Natural killer cell treated with Interleukin-12 subunit alpha and Interleukin-12 subunit beta and Interleukin-15 and Interleukin-18, amount 100 ng/mL, for 72 hours (primary cell): ENCODE results near the gene COPE. TPM values are rescaled to one million over a fixed set of nuclear protein-coding genes. Genes with fewer than 3 reads are reported as not detected.
"Not testable (repeated sequence)": the region's sequence is repeated elsewhere in the genome, so short reads cannot be mapped to it uniquely, and the experiment has no call there.

Source experiments
- ATAC-seq, 2 donors: fragments of 150-1000 bp; cut with Tn5 transposase in 1 of 2; sonication (Bioruptor Pico), chemical (Tn5 transposase) in 1 of 2; 2 replicates each; pipeline ENCODE4 v1.10.0; 2021
- DNase-seq: peaks from one replicate; pipeline ENCODE4 v3.0.0; 2022; ENCODE audit warnings: low spot score
- H3K27ac Mint-ChIP-seq, 2 donors: 1 replicate in 1 of 2; 2 replicates in 1 of 2; pipeline ENCODE4 v1.8.0; 2022; ENCODE audit warnings: mixed read lengths in 2 of 2, mild to moderate bottlenecking in 1 of 2, moderate library complexity in 1 of 2
- H3K27me3 Mint-ChIP-seq, 2 donors: 1 replicate in 1 of 2; 2 replicates in 1 of 2; pipeline ENCODE4 v1.8.0; 2022; ENCODE audit warnings: mixed read lengths in 2 of 2
- H3K36me3 Mint-ChIP-seq: one replicate; pipeline ENCODE4 v1.8.0; 2022; ENCODE audit warnings: mixed read lengths
- H3K4me1 Mint-ChIP-seq, 2 donors: 1 replicate in 1 of 2; 2 replicates in 1 of 2; pipeline ENCODE4 v1.8.0; 2022; ENCODE audit warnings: low read depth in 2 of 2, mixed read lengths in 2 of 2, mild to moderate bottlenecking in 1 of 2
- H3K4me3 Mint-ChIP-seq: one replicate; pipeline ENCODE4 v1.8.0; 2022; ENCODE audit warnings: mixed read lengths
- H3K9me3 Mint-ChIP-seq: 2 replicates; pipeline ENCODE4 v1.8.0; 2022; ENCODE audit warnings: mixed read lengths
- total RNA-seq, 2 donors: library from RNA; stranded (reverse); gene quantifications; one replicate each; pipeline ENCODE4 v1.2.3, GENCODE V29; 2022

Gene COPE
- total RNA-seq, 2 donors from 2014 or later, result 204 to 275 TPM

DNA sequence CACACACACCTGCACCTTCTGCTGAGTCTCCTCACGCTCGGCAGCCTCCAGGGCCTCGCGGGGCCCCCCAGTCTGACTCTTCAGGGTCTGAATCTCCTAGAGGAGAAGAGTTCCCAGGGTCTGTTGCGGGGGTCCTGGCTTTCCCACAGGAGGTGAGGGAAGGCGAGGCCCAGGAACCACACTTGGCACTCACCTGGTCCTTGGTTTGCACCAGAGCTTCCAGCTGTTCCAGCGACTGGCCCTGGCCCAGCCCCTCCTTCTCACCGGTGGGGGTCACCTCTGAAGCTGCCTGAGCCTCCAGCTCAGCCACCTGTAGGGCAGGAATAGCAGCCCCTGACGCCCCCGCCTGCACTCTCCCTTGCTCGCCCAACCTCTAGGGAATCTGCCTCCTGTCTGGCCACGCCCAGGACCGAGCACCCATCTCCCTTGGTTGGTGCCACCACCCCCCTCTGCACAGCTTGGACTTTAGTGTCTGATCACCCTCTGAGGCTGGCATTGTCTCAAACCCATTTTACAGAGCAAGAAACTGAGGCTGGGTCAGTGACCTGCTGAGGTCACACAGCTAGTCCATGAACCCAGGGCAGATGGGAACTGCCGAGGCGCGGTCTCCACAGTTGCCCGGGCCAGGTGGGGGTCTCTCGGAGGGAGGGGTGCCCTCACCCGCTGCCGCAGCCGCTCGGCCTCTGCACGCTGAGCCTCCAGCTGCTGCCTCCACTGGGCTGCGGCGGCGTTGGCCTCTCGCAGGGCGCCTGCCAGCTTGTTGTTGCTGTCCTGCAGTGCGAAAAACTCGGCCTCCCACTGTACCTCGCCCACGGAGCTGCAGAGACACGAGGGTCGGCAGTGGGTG lies 12.4 kb upstream of the COPE start:
- Mint-ChIP-seq H3K36me3 (no peaks in the 10 kb centered on the region), H3K27ac (no peak overlapping the region), H3K4me3 (no peak overlapping the region), H3K27me3 (peaks cover 0 to 6% of the 10 kb centered on the region in 2 donors), H3K9me3 (no peaks in the 10 kb centered on the region), H3K4me1 (peaks cover 0 to 3% of the 10 kb centered on the region in 2 donors)
- ATAC-seq (no peak), DNase-seq (no peak)

DNA sequence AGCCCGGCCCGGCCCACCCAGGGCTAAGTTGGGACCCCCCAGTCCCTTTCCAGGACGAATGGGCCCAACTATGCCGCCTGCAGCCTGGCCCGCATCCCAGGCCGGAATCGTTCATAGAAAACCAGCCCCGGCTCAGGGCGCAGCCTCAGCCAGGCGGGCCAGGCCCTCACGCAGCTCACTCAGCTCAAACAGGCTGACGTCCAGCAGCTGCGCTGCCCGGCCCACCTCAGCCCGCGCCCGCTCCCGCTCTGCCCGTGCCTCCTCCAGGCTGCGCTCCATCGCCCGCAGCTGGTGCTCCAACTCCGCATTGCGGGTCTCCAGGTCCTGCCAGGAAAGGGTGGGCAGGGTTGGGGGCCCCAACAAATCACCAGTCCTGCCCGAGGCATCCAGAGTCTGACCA lies 10.1 kb upstream of the COPE start:
- DNase-seq, result no peak
- peaks cover 0 to 6% of the 10 kb centered on the region in 2 donors for H3K4me1 Mint-ChIP-seq
- H3K9me3 Mint-ChIP-seq, result no peaks in the 10 kb centered on the region
- no peaks in the 10 kb centered on the region for H3K36me3 Mint-ChIP-seq
- H3K27ac Mint-ChIP-seq, result no peak overlapping the region
- ATAC-seq, result no peak
- peaks cover 0 to 5% of the 10 kb centered on the region in 2 donors for H3K27me3 Mint-ChIP-seq
- H3K4me3 Mint-ChIP-seq, result no peak overlapping the region

DNA sequence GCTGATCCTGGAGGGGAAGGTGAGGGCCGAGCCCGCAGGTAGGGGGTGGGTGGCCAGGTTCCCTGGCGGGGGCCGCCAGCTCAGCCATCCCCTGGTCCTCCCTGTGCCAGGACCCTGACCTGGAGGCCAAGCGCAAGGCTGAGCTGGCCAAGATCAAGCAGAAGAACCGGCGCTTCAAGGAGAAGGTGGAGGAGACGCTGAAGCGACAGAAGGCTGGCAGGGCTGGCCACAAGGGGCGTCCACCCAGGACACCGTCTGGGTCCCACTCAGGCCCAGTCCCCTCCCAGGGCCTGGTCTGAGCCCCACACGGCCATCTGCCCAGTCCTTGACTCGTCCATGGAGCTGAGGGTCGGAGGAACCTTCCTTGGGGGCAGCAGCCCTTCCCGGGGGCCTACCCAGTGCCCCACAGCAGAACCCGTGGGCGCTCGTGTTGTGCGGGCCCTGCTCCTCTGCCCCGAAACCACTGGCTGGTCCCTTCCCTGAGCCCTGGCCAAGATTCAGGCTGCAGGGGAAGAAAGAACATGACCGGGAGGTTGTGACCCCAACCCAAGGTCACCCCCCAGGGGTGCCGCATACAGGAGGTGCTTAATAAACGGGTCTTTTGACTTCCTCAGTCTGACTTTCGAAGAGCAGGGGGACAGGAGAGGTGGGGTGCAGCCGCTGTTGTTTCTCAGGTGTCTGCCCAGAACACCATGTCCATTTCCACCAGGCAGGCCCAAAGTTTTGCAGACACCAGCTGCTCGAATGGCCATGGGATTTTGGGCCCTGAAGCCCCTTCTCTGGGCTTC lies 9.0 kb upstream of the COPE start:
- H3K36me3 Mint-ChIP-seq, result no peaks in the 10 kb centered on the region
- no peak for DNase-seq
- no peak overlapping the region for H3K4me3 Mint-ChIP-seq
- ATAC-seq, result no peak
- H3K4me1 Mint-ChIP-seq, result peaks cover 0 to 6% of the 10 kb centered on the region in 2 donors
- H3K27me3 Mint-ChIP-seq, result no peaks in the 10 kb centered on the region
- H3K27ac Mint-ChIP-seq, result no peak overlapping the region
- H3K9me3 Mint-ChIP-seq, result no peaks in the 10 kb centered on the region

DNA sequence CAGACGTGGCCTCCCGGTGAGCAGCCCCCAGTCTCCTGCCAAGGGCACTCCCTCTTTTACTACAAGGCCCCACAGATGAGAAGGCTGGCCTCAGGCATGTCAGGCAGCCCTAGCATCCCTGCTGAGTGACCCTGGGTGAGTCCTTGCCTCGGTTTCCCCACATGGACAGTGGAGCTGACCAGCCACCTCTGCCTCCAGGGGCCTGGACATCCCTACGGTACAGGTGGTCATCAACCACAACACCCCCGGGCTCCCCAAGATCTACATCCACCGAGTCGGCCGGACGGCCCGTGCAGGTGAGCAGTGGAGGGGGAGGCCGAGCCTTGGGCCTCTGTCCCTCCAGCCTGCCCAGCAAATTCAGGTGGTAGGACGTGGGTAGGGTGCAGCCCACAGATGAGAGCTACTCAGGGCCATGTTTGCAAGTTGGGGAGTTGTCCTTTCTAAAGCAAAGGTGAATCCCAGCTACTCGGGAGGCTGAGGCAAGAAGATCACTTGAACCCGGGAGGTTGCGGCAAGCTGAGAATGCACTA lies 5.6 kb upstream of the COPE start:
- Mint-ChIP-seq H3K9me3 (no peaks in the 10 kb centered on the region), H3K27ac (no peak overlapping the region), H3K36me3 (no peaks in the 10 kb centered on the region), H3K4me3 (no peak overlapping the region), H3K4me1 (peaks cover 12% of the 10 kb centered on the region in 2 donors), H3K27me3 (no peaks in the 10 kb centered on the region)
- ATAC-seq, result no peak
- DNase-seq, result no peak

DNA sequence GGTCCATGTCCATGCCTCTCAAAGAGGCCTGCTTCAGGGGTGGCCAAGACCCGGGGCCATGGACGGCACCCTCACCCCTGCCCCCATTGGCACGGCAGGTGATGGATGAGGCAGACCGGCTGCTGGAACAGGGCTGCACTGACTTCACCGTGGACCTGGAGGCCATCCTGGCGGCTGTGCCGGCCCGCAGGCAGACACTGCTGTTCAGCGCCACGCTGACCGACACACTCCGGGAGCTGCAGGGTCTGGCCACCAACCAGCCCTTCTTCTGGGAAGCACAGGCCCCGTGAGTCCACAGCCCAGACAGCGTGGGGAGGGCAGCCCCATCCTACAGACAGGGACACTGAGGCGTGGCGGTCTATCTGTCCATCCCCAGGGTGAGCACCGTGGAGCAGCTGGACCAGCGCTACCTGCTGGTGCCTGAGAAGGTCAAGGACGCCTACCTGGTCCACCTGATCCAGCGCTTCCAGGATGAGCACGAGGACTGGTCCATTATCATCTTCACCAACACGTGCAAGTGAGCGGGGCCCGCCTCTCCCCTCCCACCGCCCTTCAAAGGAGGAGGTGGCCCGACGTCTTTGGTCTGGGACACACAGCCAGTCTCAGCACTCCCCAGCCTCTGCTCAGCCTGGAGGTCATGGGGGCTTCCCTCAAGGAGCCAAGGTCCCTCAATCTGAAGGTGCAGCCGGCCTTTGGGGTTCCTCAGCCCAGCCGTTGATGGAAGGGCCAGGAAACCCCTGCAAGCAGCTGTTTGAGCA lies 3.2 kb upstream of the COPE start:
- no peak overlapping the region for H3K27ac Mint-ChIP-seq
- H3K4me1 Mint-ChIP-seq, result peaks cover 23 to 27% of the 10 kb centered on the region in 2 donors
- no peak overlapping the region for H3K4me3 Mint-ChIP-seq
- H3K36me3 Mint-ChIP-seq, result no peaks in the 10 kb centered on the region
- H3K9me3 Mint-ChIP-seq, result no peaks in the 10 kb centered on the region
- DNase-seq (no peak), ATAC-seq (no peak)
- H3K27me3 Mint-ChIP-seq, result no peaks in the 10 kb centered on the region

DNA sequence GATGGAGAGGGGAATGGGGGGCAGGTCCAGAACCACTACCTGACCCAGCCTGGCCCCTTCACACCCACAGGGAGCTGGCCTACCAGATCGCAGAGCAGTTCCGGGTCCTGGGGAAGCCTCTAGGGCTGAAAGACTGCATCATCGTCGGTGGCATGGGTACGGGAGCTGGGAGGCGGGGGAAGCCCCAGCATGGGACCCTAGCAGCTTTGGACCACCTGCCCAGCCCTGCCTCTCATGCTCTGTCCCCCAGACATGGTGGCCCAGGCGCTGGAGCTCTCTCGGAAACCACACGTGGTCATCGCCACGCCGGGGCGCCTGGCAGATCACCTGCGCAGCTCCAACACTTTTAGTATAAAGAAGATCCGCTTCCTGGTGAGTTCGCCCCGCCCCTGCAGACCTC lies 2.4 kb upstream of the COPE start:
- H3K36me3 Mint-ChIP-seq, result no peaks in the 10 kb centered on the region

DNA sequence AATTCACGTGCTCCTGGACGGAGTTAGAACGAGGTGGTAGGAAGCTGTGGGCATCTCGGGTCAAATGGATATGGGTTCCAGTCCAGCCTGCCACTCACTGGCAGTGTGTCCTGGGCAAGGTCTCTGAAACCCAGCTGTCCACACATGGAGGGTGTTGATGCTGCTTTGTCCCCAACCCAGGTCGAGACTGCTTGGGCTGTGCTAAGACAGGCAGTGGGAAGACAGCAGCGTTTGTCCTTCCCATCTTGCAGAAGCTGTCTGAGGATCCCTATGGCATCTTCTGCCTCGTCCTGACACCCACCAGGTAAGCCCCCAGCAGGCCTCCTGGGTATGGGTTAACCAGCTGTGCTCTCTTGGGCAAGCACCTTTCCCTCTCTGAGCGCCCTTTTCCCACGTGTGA lies 1.2 kb upstream of the COPE start:
- ATAC-seq, result no peak
- H3K9me3 Mint-ChIP-seq, result no peaks in the 10 kb centered on the region
- peaks cover 28 to 34% of the 10 kb centered on the region in 2 donors for H3K4me1 Mint-ChIP-seq
- no peaks in the 10 kb centered on the region for H3K36me3 Mint-ChIP-seq
- H3K27me3 Mint-ChIP-seq, result no peaks in the 10 kb centered on the region
- peak overlapping the region; percentile 91 to 92 for H3K27ac Mint-ChIP-seq
- no peak for DNase-seq
- H3K4me3 Mint-ChIP-seq, result peak overlapping the region; percentile 98

More for the DNA sequence above, 2.4 kb upstream of the COPE start:
- DNase-seq (no peak), ATAC-seq (no peak)
- H3K27me3 Mint-ChIP-seq, result no peaks in the 10 kb centered on the region
- H3K9me3 Mint-ChIP-seq, result no peaks in the 10 kb centered on the region
- H3K4me1 Mint-ChIP-seq, result peaks cover 28 to 34% of the 10 kb centered on the region in 2 donors
- peak overlapping the region in 1 of 2 donors; percentile 72 for H3K27ac Mint-ChIP-seq
- H3K4me3 Mint-ChIP-seq, result peak overlapping the region; percentile 98

DNA sequence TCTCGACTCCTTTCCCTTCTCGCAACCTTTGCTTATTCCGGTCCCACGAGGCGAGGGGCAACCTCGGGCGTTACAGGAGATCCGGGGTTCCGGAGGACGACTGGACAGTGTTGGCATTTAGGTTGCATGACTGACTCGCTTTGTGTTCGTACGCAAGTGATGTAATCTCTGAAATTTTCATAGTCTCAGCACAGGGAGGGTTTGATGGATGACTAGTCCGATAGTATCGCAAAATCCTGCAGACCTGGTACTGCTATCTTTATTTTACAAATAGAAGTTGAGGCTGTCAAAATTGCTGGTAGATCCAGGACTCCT lies 670 bp upstream of the COPE start:
- Mint-ChIP-seq H3K36me3 (no peaks in the 10 kb centered on the region), H3K4me1 (peaks cover 30 to 34% of the 10 kb centered on the region in 2 donors)

DNA sequence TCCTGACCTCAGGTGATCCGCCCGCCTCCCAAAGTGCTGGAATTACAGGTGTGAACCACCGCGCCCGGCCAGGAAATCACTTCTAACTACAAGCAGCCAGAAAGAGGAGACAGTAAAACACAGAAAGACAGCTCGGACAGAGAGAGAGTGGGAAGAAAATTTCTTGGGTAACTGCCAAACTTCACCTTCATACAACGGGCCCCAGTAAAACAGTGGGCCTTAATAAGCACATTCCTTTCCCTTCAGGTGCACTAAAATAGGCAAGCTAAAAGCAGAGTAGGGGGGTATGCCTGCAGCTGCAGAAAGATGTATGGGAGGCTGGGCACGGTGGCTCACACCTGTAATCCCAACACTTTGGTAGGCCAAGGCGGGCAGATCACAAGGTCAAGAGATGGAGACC lies 1.6 kb downstream of the COPE start:
- DNase-seq, ATAC-seq, H3K36me3 Mint-ChIP-seq, H3K27me3 Mint-ChIP-seq, H3K9me3 Mint-ChIP-seq: not testable (repeated sequence)
- H3K4me3 Mint-ChIP-seq, result peak overlapping the region; percentile 98
- peak overlapping the region; percentile 39 to 91 for H3K27ac Mint-ChIP-seq
- peaks cover 38 to 43% of the 10 kb centered on the region in 2 donors for H3K4me1 Mint-ChIP-seq

More for the DNA sequence above, 670 bp upstream of the COPE start:
- Mint-ChIP-seq H3K9me3 (no peaks in the 10 kb centered on the region), H3K4me3 (peak overlapping the region; percentile 98), H3K27me3 (no peaks in the 10 kb centered on the region), H3K27ac (peak overlapping the region; percentile 91 to 92)
- ATAC-seq (no peak), DNase-seq (no peak)

DNA sequence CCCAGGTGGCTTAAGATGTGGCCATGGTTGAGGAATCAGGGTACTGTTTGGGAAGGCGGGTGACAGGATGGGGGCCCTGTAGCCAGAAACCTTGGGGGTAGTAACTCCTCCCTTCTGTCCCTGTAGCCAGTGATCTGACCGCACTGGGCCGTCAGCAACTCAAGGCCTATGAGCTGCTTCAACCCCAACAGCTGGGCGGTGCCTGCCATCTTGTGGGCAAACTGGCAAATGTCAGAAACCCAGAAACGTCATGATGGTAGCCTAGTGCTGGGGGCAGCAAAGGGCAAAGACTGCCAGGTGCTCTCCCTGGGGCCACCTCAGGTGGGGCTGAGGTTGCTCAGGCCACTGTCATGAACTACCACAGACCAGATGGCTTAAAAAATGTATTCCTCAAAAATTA lies 3.5 kb downstream of the COPE start:
- H3K4me1 Mint-ChIP-seq, result peaks cover 33 to 38% of the 10 kb centered on the region in 2 donors
- H3K27me3 Mint-ChIP-seq, result no peaks in the 10 kb centered on the region
- peak overlapping the region in 1 of 2 donors; percentile 65 for H3K27ac Mint-ChIP-seq
- H3K9me3 Mint-ChIP-seq, result no peaks in the 10 kb centered on the region
- no peaks in the 10 kb centered on the region for H3K36me3 Mint-ChIP-seq
- ATAC-seq (no peak), DNase-seq (no peak)
- no peak overlapping the region for H3K4me3 Mint-ChIP-seq

DNA sequence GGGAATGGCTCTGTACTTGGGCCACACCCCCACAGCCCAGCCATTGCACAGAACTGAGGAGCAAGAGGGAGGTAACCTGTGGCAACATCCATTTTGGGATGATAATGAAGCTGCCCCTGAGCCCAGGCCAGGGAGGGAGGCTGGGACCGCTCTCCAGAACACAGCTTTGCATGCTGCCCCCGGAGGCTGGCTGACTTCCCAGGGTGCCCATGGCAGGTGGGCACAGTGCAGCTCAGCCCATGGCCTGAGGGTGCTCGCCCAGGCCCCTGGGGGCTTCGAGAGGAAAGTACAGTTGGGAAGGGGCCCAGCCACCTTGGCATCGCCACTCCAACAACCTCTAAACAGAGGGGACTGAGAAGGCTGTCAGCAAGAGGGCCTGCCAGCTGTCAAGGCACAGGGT lies 5.7 kb downstream of the COPE start:
- DNase-seq (no peak), ATAC-seq (no peak)
- Mint-ChIP-seq H3K27ac (no peak overlapping the region), H3K9me3 (no peaks in the 10 kb centered on the region), H3K4me1 (peaks cover 24 to 26% of the 10 kb centered on the region in 2 donors), H3K4me3 (no peak overlapping the region), H3K36me3 (no peaks in the 10 kb centered on the region), H3K27me3 (no peaks in the 10 kb centered on the region)

DNA sequence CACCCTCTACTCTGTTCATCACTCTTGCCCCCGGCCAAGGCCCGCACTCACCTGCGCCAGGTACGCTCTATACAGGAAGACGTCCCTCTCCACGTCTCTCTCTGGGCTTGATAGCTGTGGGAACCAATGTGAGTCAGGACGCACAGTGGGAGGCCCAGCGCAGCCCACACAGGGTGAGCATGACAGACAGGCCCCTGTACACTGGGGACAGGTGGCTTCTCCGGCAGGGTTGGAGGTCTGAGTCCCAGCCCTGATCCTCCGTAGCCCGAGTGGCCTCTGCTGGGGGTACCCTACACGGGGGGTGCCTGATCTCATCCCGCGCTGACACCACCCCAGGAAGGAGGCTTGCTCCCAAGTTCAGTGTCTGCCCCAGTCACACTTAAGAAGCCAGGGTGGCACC lies 6.3 kb downstream of the COPE start:
- H3K27ac Mint-ChIP-seq, result no peak overlapping the region
- H3K27me3 Mint-ChIP-seq, result no peaks in the 10 kb centered on the region
- no peaks in the 10 kb centered on the region for H3K36me3 Mint-ChIP-seq
- DNase-seq, result no peak
- ATAC-seq, result no peak
- peaks cover 20 to 22% of the 10 kb centered on the region in 2 donors for H3K4me1 Mint-ChIP-seq
- no peak overlapping the region for H3K4me3 Mint-ChIP-seq
- no peaks in the 10 kb centered on the region for H3K9me3 Mint-ChIP-seq

DNA sequence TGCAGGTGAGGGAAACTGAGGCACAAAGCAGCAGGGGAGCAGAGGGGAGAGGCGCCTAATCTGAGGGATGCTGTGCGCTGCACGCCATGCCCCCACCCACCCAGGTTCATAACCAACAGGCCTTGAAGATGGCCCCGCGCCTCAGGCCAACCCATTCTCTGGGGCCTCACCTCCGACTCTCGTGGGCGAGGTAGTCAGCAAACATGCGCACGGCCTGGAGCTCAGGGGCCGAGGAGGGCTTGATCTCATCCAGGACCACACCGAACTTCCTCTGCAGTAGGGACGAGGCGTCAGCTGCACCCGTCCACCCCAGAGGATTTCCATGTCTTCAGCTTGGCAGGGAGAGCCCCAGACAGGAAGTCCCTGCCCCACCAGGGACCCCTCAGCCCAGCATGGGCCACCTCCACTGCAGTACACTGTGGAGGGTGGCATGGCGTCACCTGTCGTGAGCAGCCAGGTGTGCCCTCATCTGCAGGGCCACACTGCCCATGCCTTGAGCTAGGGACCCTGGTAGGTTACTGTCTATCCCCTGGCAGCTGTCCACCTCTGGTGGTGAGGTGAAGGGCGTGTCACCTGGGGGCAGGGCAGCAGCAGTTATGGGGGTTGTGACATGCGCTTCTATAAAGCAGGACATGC lies 8.3 kb downstream of the COPE start:
- no peaks in the 10 kb centered on the region for H3K36me3 Mint-ChIP-seq
- H3K9me3 Mint-ChIP-seq, result no peaks in the 10 kb centered on the region
- ATAC-seq (no peak), DNase-seq (no peak)
- H3K27ac Mint-ChIP-seq, result no peak overlapping the region
- H3K27me3 Mint-ChIP-seq, result no peaks in the 10 kb centered on the region
- no peak overlapping the region for H3K4me3 Mint-ChIP-seq
- peaks cover 9 to 16% of the 10 kb centered on the region in 2 donors for H3K4me1 Mint-ChIP-seq
